ENCODE results near the gene STX8. TPM values are rescaled to one million over a fixed set of nuclear protein-coding genes. Genes with fewer than 3 reads are reported as not detected.
A peak's percentile ranks its signal among the peaks of the same experiment; 100 is the strongest.

The STX8 gene
- total and polyA plus RNA-seq, 8 donors = 21.6 to 559 (median 75.0) TPM

- Histone ChIP-seq H3K4me1 (peaks cover 0 to 11% (median 4%) of the 10 kb centered on the region in 4 donors), H3K27ac (no peak overlapping the region), H3K36me3 (no peaks in the 10 kb centered on the region), H3K27me3 (no peaks in the 10 kb centered on the region), H3K9me3 (no peaks in the 10 kb centered on the region), H3K4me3 (no peak overlapping the region)
- no peak for DNase-seq
- intact Hi-C loops (cut with DNase I; ENCODE audit: low total_unique reads) = no loop called here
- TF ChIP-seq POLR2A (IDR thresholded peaks at IDR 0.05) = no peak
- TF ChIP-seq POLR2AphosphoS5 (IDR thresholded peaks at IDR 0.05) = no peak
- no peak for TF ChIP-seq EP300 (IDR thresholded peaks at IDR 0.05)
- TF ChIP-seq, protein P1, sequence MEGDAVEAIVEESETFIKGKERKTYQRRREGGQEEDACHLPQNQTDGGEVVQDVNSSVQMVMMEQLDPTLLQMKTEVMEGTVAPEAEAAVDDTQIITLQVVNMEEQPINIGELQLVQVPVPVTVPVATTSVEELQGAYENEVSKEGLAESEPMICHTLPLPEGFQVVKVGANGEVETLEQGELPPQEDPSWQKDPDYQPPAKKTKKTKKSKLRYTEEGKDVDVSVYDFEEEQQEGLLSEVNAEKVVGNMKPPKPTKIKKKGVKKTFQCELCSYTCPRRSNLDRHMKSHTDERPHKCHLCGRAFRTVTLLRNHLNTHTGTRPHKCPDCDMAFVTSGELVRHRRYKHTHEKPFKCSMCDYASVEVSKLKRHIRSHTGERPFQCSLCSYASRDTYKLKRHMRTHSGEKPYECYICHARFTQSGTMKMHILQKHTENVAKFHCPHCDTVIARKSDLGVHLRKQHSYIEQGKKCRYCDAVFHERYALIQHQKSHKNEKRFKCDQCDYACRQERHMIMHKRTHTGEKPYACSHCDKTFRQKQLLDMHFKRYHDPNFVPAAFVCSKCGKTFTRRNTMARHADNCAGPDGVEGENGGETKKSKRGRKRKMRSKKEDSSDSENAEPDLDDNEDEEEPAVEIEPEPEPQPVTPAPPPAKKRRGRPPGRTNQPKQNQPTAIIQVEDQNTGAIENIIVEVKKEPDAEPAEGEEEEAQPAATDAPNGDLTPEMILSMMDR (IDR thresholded peaks at IDR 0.05) = no peak
- WGBS, 5 donors = 72 to 87% (median 80%) methylated on average over 3 of the region's 3 CpGs
Measured at GRCh38 chr17:9472541-9472940, 103.1 kb downstream of the STX8 start.

- H3K27me3 ChIP-seq = no peaks in the 10 kb centered on the region
- 91 to 97% (median 94%) methylated on average over 5 of the region's 5 CpGs for WGBS, 5 donors
- intact Hi-C loops (cut with DNase I; ENCODE audit: low total_unique reads) = no loop called here
- H3K4me3 ChIP-seq = no peak overlapping the region
- peaks cover 0 to 11% (median 4%) of the 10 kb centered on the region in 4 donors for H3K4me1 ChIP-seq
- no peaks in the 10 kb centered on the region for H3K9me3 ChIP-seq
- no peak for TF ChIP-seq EP300 (IDR thresholded peaks at IDR 0.05)
- TF ChIP-seq POLR2AphosphoS5 (IDR thresholded peaks at IDR 0.05) = no peak
- no peak for TF ChIP-seq POLR2A (IDR thresholded peaks at IDR 0.05)
- TF ChIP-seq, protein P1 (IDR thresholded peaks at IDR 0.05) = no peak
- no peaks in the 10 kb centered on the region for H3K36me3 ChIP-seq
- no peak overlapping the region for H3K27ac ChIP-seq
- DNase-seq = no peak
Measured at GRCh38 chr17:9472094-9472493, 103.5 kb downstream of the STX8 start.

DNA sequence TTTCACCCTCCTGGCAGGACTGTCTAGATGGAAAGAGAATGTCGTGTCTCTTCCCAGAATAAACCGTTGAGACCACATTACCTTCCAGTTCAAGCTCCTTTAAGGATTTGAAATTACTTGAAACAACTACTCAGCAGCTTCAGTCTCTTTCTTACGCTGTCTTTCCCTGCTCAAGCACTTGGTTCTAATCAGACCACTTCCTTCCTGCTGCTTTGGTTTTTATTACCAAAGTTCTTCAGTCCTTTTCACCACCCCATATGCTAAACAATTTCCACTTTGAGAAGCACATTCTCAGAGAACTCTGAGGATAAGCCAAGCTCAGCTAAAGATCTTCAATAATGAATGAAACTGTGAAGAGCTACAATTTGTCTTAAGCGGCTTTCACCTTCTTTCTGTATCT is 105.4 kb downstream of the STX8 start:
- TF ChIP-seq EP300 (IDR thresholded peaks at IDR 0.05) (no peak), POLR2A (IDR thresholded peaks at IDR 0.05) (no peak), POLR2AphosphoS5 (IDR thresholded peaks at IDR 0.05) (no peak)
- TF ChIP-seq, protein P1 (IDR thresholded peaks at IDR 0.05) = no peak
- H3K27ac ChIP-seq = no peak overlapping the region
- peaks cover 0 to 12% (median 4%) of the 10 kb centered on the region in 4 donors for H3K4me1 ChIP-seq
- peak in 1 of 2 donors; percentile 24 for DNase-seq
- H3K36me3 ChIP-seq = no peaks in the 10 kb centered on the region
- no peaks in the 10 kb centered on the region for H3K27me3 ChIP-seq
- 58 to 70% (median 62%) methylated on average over 4 of the region's 4 CpGs for WGBS, 5 donors
- H3K9me3 ChIP-seq = no peaks in the 10 kb centered on the region
- no peak overlapping the region for H3K4me3 ChIP-seq
- intact Hi-C loops (cut with DNase I; ENCODE audit: low total_unique reads) = no loop called here

- WGBS, 5 donors = 77 to 80% (median 79%) methylated on average over 4 of the region's 4 CpGs
- no peak overlapping the region for H3K4me3 ChIP-seq
- DNase-seq = no peak
- intact Hi-C loops (cut with DNase I; ENCODE audit: low total_unique reads) = no loop called here
- no peaks in the 10 kb centered on the region for H3K27me3 ChIP-seq
- peaks cover 0 to 19% (median 4%) of the 10 kb centered on the region in 4 donors for H3K4me1 ChIP-seq
- no peaks in the 10 kb centered on the region for H3K9me3 ChIP-seq
- TF ChIP-seq EP300 (IDR thresholded peaks at IDR 0.05) = no peak
- TF ChIP-seq POLR2A (IDR thresholded peaks at IDR 0.05) = no peak
- no peak for TF ChIP-seq POLR2AphosphoS5 (IDR thresholded peaks at IDR 0.05)
- TF ChIP-seq, protein P1 (IDR thresholded peaks at IDR 0.05) = no peak
- H3K27ac ChIP-seq = no peak overlapping the region
- no peaks in the 10 kb centered on the region for H3K36me3 ChIP-seq
Measured at GRCh38 chr17:9468937-9469336, 106.7 kb downstream of the STX8 start.

Measured in stomach (tissue), 9 donors.